Psoas muscle (tissue), 8 donors: ENCODE results near the gene NFKB2. TPM values are rescaled to one million over a fixed set of nuclear protein-coding genes. Genes with fewer than 3 reads are reported as not detected.

Experiments
- ATAC-seq, 4 donors: fragments of 200-7000 bp; cut with Tn5 transposase; one replicate each; pipeline ENCODE4 v1.9.1; 2020; ENCODE audit warnings: moderate library complexity in 3 of 4, mild to moderate bottlenecking in 2 of 4
- DNase-seq, 2 donors: peaks; one replicate each; pipeline ENCODE4 v3.0.0-alpha.2; 2020
- H3K27ac ChIP-seq: fragments of 200-600 bp; one replicate; pipeline ENCODE4 v1.8.0; 2022
- H3K27me3 ChIP-seq, 3 donors: fragments of 200-600 bp in 1 of 3; one replicate each; pipeline versions ENCODE4 v1.6.1 to v1.8.0; 2013 to 2022; ENCODE audit warnings: low read length in 2 of 3, mild to moderate bottlenecking in 2 of 3, moderate library complexity in 1 of 3; ENCODE audit not compliant: insufficient read depth in 3 of 3
- H3K36me3 ChIP-seq, 2 donors: fragments of 200-600 bp in 1 of 2; one replicate each; pipeline versions ENCODE4 v1.6.1 to v1.8.0; 2013 to 2022; ENCODE audit warnings: low read depth in 1 of 2, mild to moderate bottlenecking in 1 of 2, moderate library complexity in 1 of 2; ENCODE audit not compliant: insufficient read depth in 1 of 2
- H3K4me1 ChIP-seq: fragments of 200-600 bp; one replicate; pipeline ENCODE4 v1.8.0; 2022
- H3K4me3 ChIP-seq: fragments of 200-600 bp; one replicate; pipeline ENCODE4 v1.8.0; 2022; ENCODE audit warnings: mild to moderate bottlenecking
- H3K9me3 ChIP-seq: fragments of 200-600 bp; one replicate; pipeline ENCODE4 v1.8.0; 2022
- CTCF ChIP-seq: fragments of 200-600 bp; IDR thresholded peaks from one replicate; pipeline ENCODE4 v1.8.0; 2022; ENCODE audit warnings: antibody characterized with exemption
- WGBS, 3 donors: extraction: QIAGEN DNeasy Blood & Tissue Kit; methylation state at CpG; one replicate each; pipeline versions ENCODE4 v1.1.6 to v1.1.7; 2013; 5-methylcytosine and 5-hydroxymethylcytosine counted together
- intact Hi-C, 2 donors: fragments of 100-400 bp; cut with DNase I; formaldehyde crosslinking; loops; one replicate each; pipeline versions ENCODE4 v1.11.0 to v1.14.2; 2022
- polyA plus RNA-seq, 3 donors: library from polyadenylated mRNA; stranded (reverse); fragments of 200-250 nt; gene quantifications; one replicate each; pipeline ENCODE4 v1.2.3, GENCODE V29; 2013
- total RNA-seq, 4 donors: library from RNA; stranded (reverse); fragmentation: NEBNext Ultra II Directional in 2 of 4; extraction: Animal tissue kit (Norgen Biotek cat#: 25700) in 2 of 4; gene quantifications; one replicate each; pipeline versions ENCODE4 v1.2.1 to v1.2.4, GENCODE V29; 2021 to 2023
- donor health status: healthy with polysubstance abuse.
- donor health status: DM: no; HTN: no; CAD: no; lungs with moderate emphysema.
- donor health status: Bipolar disorder and iron deficiency.
- donor health status: healthy.
- donor health status: DM: yes; HTN: yes; CAD: no.
- donor health status: DM: no; HTN: no; CAD: no.
- donor health status: DM: no; HTN: no; CAD: no.
- donor health status: DM: yes; HTN: yes; CAD: no.

The NFKB2 gene
- total and polyA plus RNA-seq, 7 donors, result 8.3 to 86.0 (median 12.6) TPM

- intact Hi-C loops, result no loop called here
These were observed 11.5 kb upstream of the NFKB2 start for GRCh38 chr10:102384053-102384452.

GRCh38 chr10:102384606-102385429, 10.7 kb upstream of the NFKB2 start:
- DNase-seq (peak in 1 of 2 donors; percentile 31), ATAC-seq (peak in 2 of 4 donors; percentile 22 to 36)
- Histone ChIP-seq H3K36me3 (peaks cover 3 to 38% of the 10 kb centered on the region in 2 donors), H3K27me3 (no peaks in the 10 kb centered on the region), H3K4me1 (no peaks in the 10 kb centered on the region), H3K9me3 (no peaks in the 10 kb centered on the region), H3K27ac (no peak overlapping the region), H3K4me3 (no peak overlapping the region)
- 51 to 61% (median 55%) methylated on average over 4 of the region's 4 CpGs for WGBS, 3 donors
- intact Hi-C loops, result no loop called here
- TF ChIP-seq CTCF, result no peak

More at GRCh38 chr10:102384053-102384452, 11.5 kb upstream of the NFKB2 start:
- no peak for TF ChIP-seq CTCF
- H3K27me3 ChIP-seq, result no peaks in the 10 kb centered on the region
- ATAC-seq, result peak in 2 of 4 donors; percentile 40 to 43
- H3K4me1 ChIP-seq, result no peaks in the 10 kb centered on the region
- no peak for DNase-seq
- no peak overlapping the region for H3K4me3 ChIP-seq
- no peaks in the 10 kb centered on the region for H3K9me3 ChIP-seq
- H3K27ac ChIP-seq, result no peak overlapping the region
- H3K36me3 ChIP-seq, result peaks cover 6 to 45% of the 10 kb centered on the region in 2 donors
- WGBS, 3 donors, result 36 to 47% (median 42%) methylated on average over 6 of the region's 6 CpGs

GRCh38 chr10:102389894-102390293, 5.6 kb upstream of the NFKB2 start:
- H3K27me3 ChIP-seq, result no peaks in the 10 kb centered on the region
- no peaks in the 10 kb centered on the region for H3K36me3 ChIP-seq
- ATAC-seq (no peak), DNase-seq (no peak)
- WGBS, 3 donors, result 86 to 94% (median 88%) methylated on average over 3 of the region's 3 CpGs
- peaks cover 7% of the 10 kb centered on the region for H3K4me1 ChIP-seq
- H3K9me3 ChIP-seq, result no peaks in the 10 kb centered on the region
- H3K27ac ChIP-seq, result no peak overlapping the region
- H3K4me3 ChIP-seq, result no peak overlapping the region
- no peak for TF ChIP-seq CTCF
- intact Hi-C loops, result loop anchor here in 1 of 2 donors (10.0 kb wide), 1 partner anchor 195 kb away; no protein-coding TSS in a partner anchor

- no peak for DNase-seq
- H3K27me3 ChIP-seq, result no peaks in the 10 kb centered on the region
- TF ChIP-seq CTCF, result no peak
- no peak overlapping the region for H3K4me3 ChIP-seq
- H3K4me1 ChIP-seq, result peaks cover 17% of the 10 kb centered on the region
- no peaks in the 10 kb centered on the region for H3K9me3 ChIP-seq
- no peak for ATAC-seq
- intact Hi-C loops, result loop anchor here (2.0 to 10.0 kb wide), 3 partner anchors 30 to 192 kb away; no protein-coding TSS in a partner anchor
- peaks cover 0 to 10% of the 10 kb centered on the region in 2 donors for H3K36me3 ChIP-seq
- H3K27ac ChIP-seq, result no peak overlapping the region
- WGBS, 3 donors, result 90 to 91% (median 90%) methylated on average over 5 of the region's 5 CpGs
These were observed 3.2 kb upstream of the NFKB2 start for GRCh38 chr10:102392306-102392705.
